ENCODE data around the gene BTNL2.
"Not testable (repeated sequence)": the region's sequence is repeated elsewhere in the genome, so short reads cannot be mapped to it uniquely, and the experiment has no call there.

Gene BTNL2

DNA sequence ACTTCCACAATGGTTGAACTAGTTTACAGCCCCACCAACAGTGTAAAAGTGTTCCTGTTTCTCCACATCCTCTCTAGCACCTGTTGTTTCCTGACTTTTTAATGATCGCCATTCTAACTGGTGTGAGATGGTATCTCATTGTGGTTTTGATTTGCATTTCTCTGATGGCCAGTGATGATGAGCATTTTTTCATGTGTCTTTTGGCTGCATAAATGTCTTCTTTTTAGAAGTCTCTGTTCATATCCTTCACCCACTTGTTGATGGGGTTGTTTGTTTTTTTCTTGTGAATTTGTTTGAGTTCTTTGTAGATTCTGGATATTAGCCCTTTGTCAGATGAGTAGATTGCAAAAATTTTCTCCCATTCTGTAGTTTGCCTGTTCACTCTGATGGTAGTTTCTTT is 47.8 kb downstream of the BTNL2 start:
- DNase-seq: not testable (repeated sequence)

DNA sequence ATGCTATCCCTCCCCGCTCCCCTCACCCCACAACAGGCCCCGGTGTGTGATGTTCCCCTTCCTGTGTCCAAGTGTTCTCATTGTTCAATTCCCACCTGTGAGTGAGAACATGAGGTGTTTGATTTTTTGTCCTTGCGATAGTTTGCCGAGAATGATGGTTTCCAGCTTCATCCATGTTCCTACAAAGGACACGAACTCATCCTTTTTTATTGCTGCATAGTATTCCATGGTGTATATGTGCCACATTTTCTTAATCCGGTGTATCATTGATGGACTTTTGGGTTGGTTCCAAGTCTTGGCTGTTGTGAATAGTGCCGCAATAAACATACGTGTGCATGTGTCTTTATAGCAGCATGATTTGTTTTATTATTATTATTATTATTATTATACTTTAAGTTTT is 48.4 kb downstream of the BTNL2 start:
- not testable (repeated sequence) for DNase-seq

GRCh38 chr6:32355018-32355417 is 52.0 kb downstream of the BTNL2 start:
- no peak for DNase-seq

- DNase-seq: no peak
Measured at GRCh38 chr6:32353348-32353747, 53.6 kb downstream of the BTNL2 start.

Data from fibroblast of skin of right biceps (primary cell).